GM18519 (cell line): ENCODE measurements around the gene PEX11B.

Source experiments
- ATAC-seq: cut with Tn5 transposase; IDR thresholded peaks from one replicate; pipeline ENCODE4 v1.9.1; 2021; ENCODE audit warnings: mild to moderate bottlenecking, moderate library complexity; ENCODE audit not compliant: unreplicated experiment, low FRiP score

Gene PEX11B

GRCh38 chr1:145912128-145912641 lies 6.3 kb downstream of the PEX11B start:
- no peak for ATAC-seq

- no peak for ATAC-seq
These were observed 9.9 kb downstream of the PEX11B start for GRCh38 chr1:145908653-145909052.

- ATAC-seq, result no peak
These were observed 11.4 kb downstream of the PEX11B start for GRCh38 chr1:145906954-145907753.

- no peak for ATAC-seq
These were observed 17.1 kb downstream of the PEX11B start for GRCh38 chr1:145901312-145902021.

GRCh38 chr1:145898756-145899155 lies 19.8 kb downstream of the PEX11B start:
- no peak for ATAC-seq

GRCh38 chr1:145897969-145898368 lies 20.5 kb downstream of the PEX11B start:
- ATAC-seq, result no peak

- no peak for ATAC-seq
These were observed 23.0 kb downstream of the PEX11B start for GRCh38 chr1:145895471-145895870.

- no peak for ATAC-seq
These were observed 25.0 kb downstream of the PEX11B start for GRCh38 chr1:145893306-145894055.

- no peak for ATAC-seq
These were observed 25.9 kb downstream of the PEX11B start for GRCh38 chr1:145892486-145893087.

GRCh38 chr1:145891587-145892485 lies 26.7 kb downstream of the PEX11B start:
- ATAC-seq, result no peak

- ATAC-seq, result no peak
These were observed 27.4 kb downstream of the PEX11B start for GRCh38 chr1:145891143-145891542.

GRCh38 chr1:145889722-145890121 lies 28.8 kb downstream of the PEX11B start:
- ATAC-seq, result no peak

- no peak for ATAC-seq
These were observed 30.9 kb downstream of the PEX11B start for GRCh38 chr1:145887631-145888030.

- ATAC-seq, result no peak
These were observed 31.7 kb downstream of the PEX11B start for GRCh38 chr1:145886816-145887215.

- no peak for ATAC-seq
These were observed 32.1 kb downstream of the PEX11B start for GRCh38 chr1:145886390-145886789.

- peak; percentile 71 for ATAC-seq
These were observed 32.7 kb downstream of the PEX11B start, which contains the start of gene ANKRD35 for GRCh38 chr1:145885738-145886287. Gene ANKRD35, minus strand, starts transcription at chr1:145885866. Its CDS starts 108 bp downstream, at chr1:145885758.

- ATAC-seq, result no peak
These were observed 33.8 kb downstream of the PEX11B start for GRCh38 chr1:145884675-145885074.

- no peak for ATAC-seq
These were observed 38.7 kb downstream of the PEX11B start for GRCh38 chr1:145879775-145880174.

GRCh38 chr1:145878724-145879123 lies 39.8 kb downstream of the PEX11B start:
- no peak for ATAC-seq
